ENCODE measurements around the gene AMBRA1. TPM values are rescaled to one million over a fixed set of nuclear protein-coding genes. Genes with fewer than 3 reads are reported as not detected.
"Not testable (repeated sequence)": the region's sequence is repeated elsewhere in the genome, so short reads cannot be mapped to it uniquely, and the experiment has no call there.

Gene AMBRA1
- total RNA-seq, 3 donors from 2014 or later = 32.5 to 38.9 (median 34.1) TPM

- intact Hi-C loops (cut with DNase I; ENCODE audit: low total_unique reads) = no loop called here
- H3K36me3 ChIP-seq = peaks cover 5% of the 10 kb centered on the region
- H3K4me3 ChIP-seq = no peak overlapping the region
- TF ChIP-seq POLR2AphosphoS5 (IDR thresholded peaks at IDR 0.05) = no peak
- no peak for TF ChIP-seq CTCF (IDR thresholded peaks at IDR 0.05)
- no peak for TF ChIP-seq POLR2A (IDR thresholded peaks at IDR 0.05)
- H3K4me1 ChIP-seq = no peaks in the 10 kb centered on the region
- DNase-seq (ENCODE audit: low spot score in 2 of 2) = no peak
- H3K27me3 ChIP-seq = no peaks in the 10 kb centered on the region
- H3K9me3 ChIP-seq = no peaks in the 10 kb centered on the region
- H3K27ac ChIP-seq = no peak overlapping the region
Observed at GRCh38 chr11:46375392-46376101, 218.3 kb downstream of the AMBRA1 start.

- no peak for DNase-seq (ENCODE audit: low spot score in 2 of 2)
- Histone ChIP-seq H3K9me3 (no peaks in the 10 kb centered on the region), H3K27ac (no peak overlapping the region), H3K4me1 (no peaks in the 10 kb centered on the region), H3K36me3 (peaks cover 5% of the 10 kb centered on the region), H3K27me3 (no peaks in the 10 kb centered on the region), H3K4me3 (no peak overlapping the region)
- intact Hi-C loops (cut with DNase I; ENCODE audit: low total_unique reads) = loop anchor here (1.0 kb wide), 1 partner anchor 40 kb away; no protein-coding TSS in a partner anchor
- TF ChIP-seq POLR2A (IDR thresholded peaks at IDR 0.05) (no peak), POLR2AphosphoS5 (IDR thresholded peaks at IDR 0.05) (no peak), CTCF (IDR thresholded peaks at IDR 0.05) (no peak)
Observed at GRCh38 chr11:46374815-46375214, 219.0 kb downstream of the AMBRA1 start.

- intact Hi-C loops (cut with DNase I; ENCODE audit: low total_unique reads) = loop anchor here (1.0 kb wide), 1 partner anchor 39 kb away; no protein-coding TSS in a partner anchor
- no peaks in the 10 kb centered on the region for H3K4me1 ChIP-seq
- TF ChIP-seq POLR2AphosphoS5 (IDR thresholded peaks at IDR 0.05) (no peak), CTCF (IDR thresholded peaks at IDR 0.05) (no peak), POLR2A (IDR thresholded peaks at IDR 0.05) (no peak)
- no peak overlapping the region for H3K4me3 ChIP-seq
- H3K27me3 ChIP-seq = no peaks in the 10 kb centered on the region
- peaks cover 5% of the 10 kb centered on the region for H3K36me3 ChIP-seq
- H3K27ac ChIP-seq = no peak overlapping the region
- H3K9me3 ChIP-seq = no peaks in the 10 kb centered on the region
- no peak for DNase-seq (ENCODE audit: low spot score in 2 of 2)
Observed at GRCh38 chr11:46373787-46374740, 219.8 kb downstream of the AMBRA1 start.

- H3K36me3 ChIP-seq; DNase-seq (ENCODE audit: low spot score in 2 of 2); intact Hi-C loops (cut with DNase I; ENCODE audit: low total_unique reads): not testable (repeated sequence)
Observed at GRCh38 chr11:46372501-46372900, 221.3 kb downstream of the AMBRA1 start.

GRCh38 chr11:46372086-46372485 lies 221.7 kb downstream of the AMBRA1 start:
- peaks cover 5% of the 10 kb centered on the region for H3K36me3 ChIP-seq
- intact Hi-C loops (cut with DNase I; ENCODE audit: low total_unique reads) = no loop called here
- no peak overlapping the region for H3K4me3 ChIP-seq
- H3K9me3 ChIP-seq = no peaks in the 10 kb centered on the region
- DNase-seq (ENCODE audit: low spot score in 2 of 2) = no peak
- peaks cover 0 to 4% of the 10 kb centered on the region in 2 donors for H3K4me1 ChIP-seq
- no peak for TF ChIP-seq POLR2AphosphoS5 (IDR thresholded peaks at IDR 0.05)
- TF ChIP-seq CTCF (IDR thresholded peaks at IDR 0.05) = no peak
- TF ChIP-seq POLR2A (IDR thresholded peaks at IDR 0.05) = no peak
- no peak overlapping the region for H3K27ac ChIP-seq
- no peaks in the 10 kb centered on the region for H3K27me3 ChIP-seq

More at GRCh38 chr11:46372501-46372900, 221.3 kb downstream of the AMBRA1 start:
- H3K4me3 ChIP-seq, H3K27ac ChIP-seq, H3K4me1 ChIP-seq, H3K9me3 ChIP-seq, H3K27me3 ChIP-seq: not testable (repeated sequence)

- intact Hi-C loops (cut with DNase I; ENCODE audit: low total_unique reads); H3K4me3 ChIP-seq; H3K4me1 ChIP-seq; H3K27me3 ChIP-seq; H3K27ac ChIP-seq; H3K9me3 ChIP-seq; H3K36me3 ChIP-seq; DNase-seq (ENCODE audit: low spot score in 2 of 2): not testable (repeated sequence)
Observed at GRCh38 chr11:46371262-46371661, 222.6 kb downstream of the AMBRA1 start.

Data from breast epithelium (tissue), 4 donors.